ENCODE measurements around the gene DIS3L2.
"Not testable (repeated sequence)": the region's sequence is repeated elsewhere in the genome, so short reads cannot be mapped to it uniquely, and the experiment has no call there.

Gene DIS3L2

DNA sequence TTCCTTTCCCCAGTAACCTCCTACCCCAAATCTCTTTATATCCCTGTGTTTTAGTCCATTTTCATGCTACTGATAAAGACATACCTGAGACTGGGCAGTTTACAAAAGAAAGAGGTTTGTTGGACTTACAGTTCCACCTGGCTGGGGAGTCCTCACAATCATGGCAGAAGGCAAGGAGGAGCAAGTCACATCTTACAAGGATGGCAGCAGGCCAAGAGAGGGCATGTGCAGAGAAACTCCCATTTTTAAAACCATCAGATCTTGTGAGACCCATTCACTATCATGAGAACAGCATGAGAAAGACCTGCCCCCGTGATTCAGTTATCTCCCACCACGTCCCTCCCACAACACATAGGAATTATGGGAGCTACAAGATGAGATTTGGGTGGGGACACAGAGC lies 352.1 kb downstream of the DIS3L2 start:
- not testable (repeated sequence) for DNase-seq

DNA sequence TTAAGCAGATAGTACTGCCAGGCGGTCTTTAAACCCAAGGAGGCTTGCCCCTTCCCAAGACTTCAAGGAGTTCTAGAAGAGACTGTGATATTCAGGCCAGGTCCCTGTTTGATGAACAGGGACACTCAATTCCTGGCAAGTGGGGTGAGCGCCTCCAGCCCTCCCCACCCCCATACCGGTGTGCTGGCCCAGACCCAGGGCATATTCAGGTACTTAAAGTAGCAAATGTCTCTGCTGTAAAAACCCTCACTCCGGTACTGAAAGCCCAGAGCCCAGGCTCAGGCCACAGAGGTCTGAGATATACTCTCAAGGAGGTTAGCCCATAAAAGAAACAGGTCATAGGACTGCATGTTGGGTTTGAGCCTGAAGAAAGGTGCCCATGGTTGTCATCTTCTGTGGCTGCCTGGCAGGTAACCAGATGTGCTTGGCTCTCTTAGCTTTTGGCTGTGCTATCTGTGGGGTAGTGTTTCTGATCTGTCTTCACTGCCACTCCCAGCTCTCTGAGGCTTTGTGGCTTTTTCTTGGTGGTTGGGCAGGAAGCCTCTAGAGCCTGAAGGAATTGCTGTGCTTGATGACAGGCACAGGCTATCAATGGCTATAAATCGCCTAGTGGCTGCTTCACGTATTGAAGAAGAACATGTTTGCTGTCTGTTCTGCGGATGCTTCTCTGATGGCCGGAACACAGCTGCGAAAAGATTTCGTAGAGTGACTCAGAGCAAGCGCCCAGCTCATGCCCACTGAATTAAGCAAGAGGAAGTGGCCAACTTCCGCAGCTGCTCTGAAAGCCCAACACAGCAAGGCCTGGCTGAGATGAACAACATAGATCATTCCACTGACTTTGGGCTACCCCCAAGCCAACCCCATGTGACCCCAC lies 353.8 kb downstream of the DIS3L2 start:
- no peak for DNase-seq

DNA sequence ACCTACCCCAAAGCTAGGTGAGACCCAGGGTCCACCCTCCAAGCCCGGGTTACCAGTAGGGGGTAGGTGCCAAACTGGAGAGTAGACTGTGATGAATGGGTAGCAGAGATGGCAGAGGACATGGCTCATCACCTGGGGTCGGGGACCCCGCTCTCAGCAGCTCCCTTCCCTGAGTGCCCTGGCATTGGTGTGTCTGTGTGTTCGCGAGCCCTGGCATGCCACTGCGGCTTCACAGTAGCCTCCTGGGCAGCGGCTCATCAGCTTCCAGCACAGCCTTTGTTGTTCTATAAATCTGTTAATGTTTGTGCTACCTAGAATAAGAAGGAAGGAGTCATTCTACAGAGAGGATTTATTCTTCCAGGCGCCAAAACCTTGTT lies 354.4 kb downstream of the DIS3L2 start:
- no peak for DNase-seq

DNA sequence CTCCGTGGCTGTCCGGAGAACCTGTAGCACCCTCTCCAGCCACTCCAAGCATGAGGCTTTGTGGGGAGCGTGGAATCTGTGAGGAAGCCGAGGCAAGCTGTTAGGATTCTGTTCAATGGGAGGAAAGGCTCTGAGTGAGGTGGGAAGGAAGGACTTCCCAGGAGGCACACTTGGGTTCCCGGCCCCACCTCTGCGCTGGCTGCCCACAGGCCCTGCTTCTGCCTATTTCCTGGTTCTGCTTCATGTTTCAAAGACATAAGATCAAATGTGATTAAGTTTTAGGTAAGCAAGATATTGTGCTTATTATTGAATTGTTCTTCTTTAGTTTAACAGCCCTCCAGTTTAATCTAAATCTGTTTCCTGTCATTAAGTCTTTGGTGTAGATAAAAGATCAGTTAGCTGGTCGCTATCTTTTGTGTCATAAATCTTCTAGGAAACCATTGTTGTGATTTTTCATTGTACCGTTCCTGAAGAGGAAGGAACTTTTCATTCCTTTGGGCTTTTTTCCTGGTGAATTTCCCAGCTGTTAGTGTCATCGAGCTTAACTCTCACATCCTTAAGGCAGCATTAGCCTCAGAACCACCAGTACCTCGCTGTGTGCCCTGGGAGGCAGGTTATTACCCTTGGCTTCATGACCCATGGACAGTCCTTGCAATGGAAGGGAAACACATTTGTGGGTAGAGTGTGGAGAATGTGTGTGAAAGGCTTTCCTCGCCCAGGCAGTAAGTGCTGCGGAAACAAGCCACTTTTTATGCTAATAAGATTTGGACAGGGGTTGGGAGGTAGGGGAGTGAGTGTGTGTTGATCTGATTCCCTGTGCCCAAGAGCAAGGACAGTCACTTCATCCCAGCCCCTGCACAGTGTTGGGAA lies 355.2 kb downstream of the DIS3L2 start:
- no peak for DNase-seq

DNA sequence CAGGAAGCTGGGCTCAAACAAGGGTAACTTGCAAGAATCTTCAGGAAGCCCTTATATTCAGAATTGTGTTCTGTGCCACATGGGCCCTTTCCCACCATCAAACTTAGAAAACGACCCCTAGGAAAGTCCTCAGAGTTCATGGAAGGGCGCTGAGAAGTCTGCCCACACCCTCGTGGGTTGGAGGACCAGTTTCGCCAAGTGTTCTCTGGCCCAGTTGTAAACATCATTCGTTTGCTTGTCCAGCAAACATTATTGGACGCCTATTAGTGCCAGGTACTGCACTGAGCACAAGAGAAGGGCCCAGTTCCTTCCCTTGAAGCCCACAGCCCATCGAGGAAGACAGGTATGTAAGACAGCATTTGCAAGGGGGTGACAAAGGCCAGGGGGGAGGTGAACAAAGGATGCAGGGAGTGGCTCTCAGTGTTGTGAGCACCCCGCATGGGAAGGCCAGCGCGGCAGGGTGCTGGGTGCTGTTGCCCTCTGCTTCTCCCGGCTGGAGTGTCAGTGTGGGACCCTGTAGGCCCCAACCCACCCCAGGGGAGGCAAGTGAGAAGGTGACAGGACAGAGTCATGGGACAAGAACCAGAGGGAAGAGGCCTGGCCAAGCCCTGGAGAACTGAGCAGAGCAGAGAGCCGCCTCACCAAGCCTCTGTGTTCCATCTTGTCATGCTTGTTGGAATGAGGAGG lies 356.8 kb downstream of the DIS3L2 start:
- no peak for DNase-seq

DNA sequence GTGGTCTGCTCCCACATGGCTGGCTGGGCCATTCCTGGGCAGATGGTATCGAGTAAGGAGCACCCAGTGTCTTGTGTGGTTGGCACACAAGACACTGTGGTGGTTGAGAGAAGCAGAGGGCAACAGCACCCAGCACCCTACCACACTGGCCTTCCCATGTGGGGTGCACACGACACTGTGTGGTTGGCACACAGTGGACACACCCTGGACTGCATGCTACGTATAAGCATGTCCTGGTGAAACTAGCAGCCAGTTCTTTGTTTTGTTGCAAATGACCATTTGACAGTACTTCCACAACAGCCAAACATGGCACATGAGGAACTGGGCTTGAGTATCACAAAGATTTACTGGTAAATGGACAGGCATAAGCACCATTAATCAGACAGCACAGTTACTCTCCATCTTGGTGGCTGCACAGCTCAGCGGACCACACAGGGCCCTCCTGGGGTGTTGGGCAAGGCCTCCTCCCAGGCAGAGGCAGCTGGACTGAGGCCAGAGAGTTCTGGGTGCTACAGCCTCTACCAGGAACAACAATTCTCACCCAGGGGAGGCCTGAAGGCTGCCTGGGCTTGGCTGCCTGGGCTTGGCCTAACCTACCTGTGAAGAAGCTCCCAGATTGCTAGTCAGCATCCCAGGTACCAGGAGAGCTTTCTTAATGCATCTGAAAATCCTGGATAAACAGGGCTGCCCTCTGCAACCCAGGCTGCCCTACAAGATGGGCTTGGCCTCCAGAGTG lies 357.7 kb downstream of the DIS3L2 start:
- no peak for DNase-seq

DNA sequence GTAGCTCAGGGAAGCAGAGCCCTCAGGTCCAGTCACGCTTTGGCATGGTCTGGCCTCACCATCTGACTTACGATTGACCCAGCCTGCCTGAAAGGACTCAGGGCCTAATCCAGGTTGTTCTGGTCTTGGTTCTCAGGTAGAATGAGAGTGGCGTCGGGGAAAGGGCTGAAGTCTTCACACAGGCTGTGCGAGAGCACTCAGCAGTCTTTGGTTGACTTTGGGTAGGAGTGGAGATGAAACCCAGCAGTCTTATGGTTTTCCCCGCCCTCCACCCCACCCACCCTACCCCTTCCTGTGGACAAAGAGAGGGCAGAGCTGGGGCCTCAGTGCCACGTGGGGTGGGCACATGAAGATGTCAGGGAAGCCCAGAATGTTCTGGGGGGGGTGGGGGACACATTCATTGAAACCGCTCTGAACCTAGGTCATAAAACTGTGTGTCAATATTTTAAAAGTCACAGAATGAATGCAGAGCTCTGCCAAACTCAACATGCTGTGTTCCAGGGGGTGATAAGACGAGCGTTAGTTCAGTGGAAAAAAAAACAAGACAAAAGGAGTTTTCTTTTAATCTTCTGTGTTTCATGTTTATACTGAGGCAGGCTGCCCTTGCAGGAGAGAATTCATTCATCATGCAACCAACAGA lies 358.4 kb downstream of the DIS3L2 start:
- DNase-seq: no peak

DNA sequence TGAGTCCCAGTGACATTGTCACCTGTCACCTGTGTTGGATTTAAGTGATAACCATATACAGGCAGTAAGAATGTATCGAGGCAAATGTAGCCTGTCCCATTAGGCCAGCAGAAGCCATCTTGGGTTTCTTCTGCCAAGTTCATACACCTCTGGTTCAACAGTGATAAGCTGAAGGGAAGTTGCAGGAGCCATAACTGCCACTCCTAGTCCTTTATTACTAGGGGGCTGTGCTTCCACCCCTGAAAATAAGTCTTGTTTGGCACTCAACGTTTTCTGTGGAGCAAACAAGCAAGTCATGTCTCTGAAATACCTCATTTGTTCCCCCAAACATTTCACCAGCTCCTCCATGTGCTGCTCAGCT lies 358.9 kb downstream of the DIS3L2 start:
- no peak for DNase-seq

DNA sequence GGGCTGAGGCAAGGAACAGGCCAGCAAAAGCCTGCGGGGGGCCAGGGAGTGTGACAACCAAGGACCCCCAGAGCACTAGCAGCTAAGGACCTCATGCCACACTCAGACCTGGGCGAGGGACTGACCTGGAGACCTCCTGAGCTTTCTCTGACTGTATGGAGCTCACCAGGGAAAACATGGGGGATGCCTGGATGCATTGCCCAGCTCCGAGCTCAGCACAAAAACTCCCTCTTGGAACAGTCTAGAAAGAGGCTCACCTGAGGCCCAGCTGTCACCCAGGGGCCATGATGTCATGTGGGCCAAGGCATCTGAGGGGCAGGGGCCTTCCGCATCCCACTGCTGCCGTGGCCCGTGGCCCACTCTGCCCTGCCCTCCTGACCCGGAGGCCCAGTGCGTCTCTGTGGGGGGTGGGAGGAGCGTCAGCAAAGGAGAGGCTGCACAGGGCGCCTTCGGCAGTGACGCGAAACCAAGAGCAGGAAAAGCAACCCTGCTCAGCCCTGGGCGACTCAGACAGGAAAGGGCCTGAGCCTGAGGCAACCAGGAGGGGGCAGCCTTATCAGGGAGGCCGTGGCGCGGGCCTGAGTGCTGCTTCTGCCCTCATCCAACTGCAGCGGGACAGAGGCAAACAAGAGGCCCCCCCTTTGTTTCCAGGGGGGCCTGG lies 359.8 kb downstream of the DIS3L2 start:
- DNase-seq: no peak

DNA sequence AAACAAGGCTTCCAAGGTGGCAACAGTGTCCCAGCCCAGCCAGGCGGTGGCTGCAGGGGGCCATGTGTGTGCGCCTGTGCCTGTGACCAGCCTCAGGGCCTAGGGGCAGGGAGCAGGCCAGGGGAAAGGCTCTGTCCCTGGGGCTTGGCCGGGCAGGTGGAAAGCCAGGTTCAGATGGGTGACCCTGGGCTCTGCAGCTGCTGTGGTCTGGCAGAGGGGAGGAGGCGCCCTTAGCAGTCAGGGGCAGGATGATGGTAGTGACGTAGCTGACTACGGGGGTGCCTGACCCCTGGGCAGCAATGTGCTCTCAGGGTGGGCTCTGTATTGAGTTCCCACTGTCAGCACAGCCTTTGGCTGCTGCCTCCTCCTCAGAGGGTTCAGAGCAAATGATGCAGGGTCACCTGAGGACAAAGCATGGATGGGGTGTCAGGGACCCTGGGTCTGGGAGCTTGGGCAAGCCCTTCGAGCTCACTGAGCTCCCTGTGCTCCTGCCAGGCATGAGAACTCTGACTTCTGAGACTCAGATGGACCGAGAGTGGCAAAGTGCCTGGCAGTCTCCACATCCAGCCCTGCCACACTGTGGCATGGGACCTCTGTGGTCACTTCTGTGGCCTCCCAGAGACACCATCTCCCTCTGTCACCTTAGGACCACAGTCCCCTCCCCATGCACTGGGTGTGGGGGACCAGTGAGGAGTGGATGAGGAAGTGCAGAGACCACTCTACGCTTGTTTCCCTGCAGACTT lies 360.5 kb downstream of the DIS3L2 start:
- DNase-seq: no peak

DNA sequence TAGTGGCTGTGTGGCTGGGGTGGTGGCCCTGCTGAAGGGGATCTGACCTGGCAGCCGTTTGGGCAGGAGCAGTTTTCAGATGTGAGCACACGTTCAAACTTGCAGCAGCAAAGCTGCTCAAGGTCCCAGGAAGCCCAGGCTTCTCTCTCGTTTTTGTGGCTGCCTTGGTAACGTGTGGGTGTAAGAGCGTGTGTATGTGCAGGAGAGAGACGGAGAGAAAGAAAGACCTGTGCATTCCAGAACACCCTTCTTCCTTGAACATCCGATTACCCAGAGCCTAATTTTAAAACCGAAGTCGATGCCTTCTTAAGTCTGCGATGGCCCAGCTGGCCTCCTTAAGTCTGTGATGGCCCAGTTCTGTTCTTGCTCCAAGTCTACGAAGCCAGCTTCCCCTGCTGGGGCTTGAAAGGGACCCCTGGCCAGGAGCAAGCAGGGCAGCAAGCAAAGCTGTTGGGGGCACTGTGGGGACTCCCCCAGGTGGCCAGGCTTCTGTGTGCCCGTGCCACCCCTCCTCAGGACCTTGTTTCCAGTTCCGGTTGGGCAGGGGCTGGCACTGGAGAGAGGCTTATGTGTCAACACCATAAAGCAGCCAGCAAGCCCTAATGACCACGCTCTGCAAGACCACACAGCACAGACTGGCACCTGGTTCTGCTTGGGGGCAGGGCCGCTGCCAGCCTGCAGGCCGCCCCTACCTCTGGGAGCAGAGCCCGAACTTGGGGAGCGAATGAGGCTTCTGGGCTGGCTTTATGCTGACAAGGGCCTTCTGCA lies 361.2 kb downstream of the DIS3L2 start:
- DNase-seq: no peak

DNA sequence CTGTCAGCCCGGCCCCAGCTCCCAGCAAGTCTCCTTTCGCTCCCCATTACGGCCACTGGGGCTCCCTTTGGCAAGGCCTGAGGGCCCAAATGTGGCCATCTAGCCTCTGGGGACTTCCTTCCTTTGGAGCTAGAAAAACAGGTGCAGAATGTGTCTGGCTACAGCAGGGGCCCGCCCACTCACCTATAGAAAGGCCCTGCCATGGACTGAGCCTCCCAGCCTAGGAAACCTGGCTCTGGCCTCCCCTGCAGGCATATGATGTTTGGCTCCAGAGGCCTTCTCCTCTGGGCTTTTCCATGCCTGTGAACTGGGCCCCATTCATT lies 361.8 kb downstream of the DIS3L2 start:
- DNase-seq: no peak

DNA sequence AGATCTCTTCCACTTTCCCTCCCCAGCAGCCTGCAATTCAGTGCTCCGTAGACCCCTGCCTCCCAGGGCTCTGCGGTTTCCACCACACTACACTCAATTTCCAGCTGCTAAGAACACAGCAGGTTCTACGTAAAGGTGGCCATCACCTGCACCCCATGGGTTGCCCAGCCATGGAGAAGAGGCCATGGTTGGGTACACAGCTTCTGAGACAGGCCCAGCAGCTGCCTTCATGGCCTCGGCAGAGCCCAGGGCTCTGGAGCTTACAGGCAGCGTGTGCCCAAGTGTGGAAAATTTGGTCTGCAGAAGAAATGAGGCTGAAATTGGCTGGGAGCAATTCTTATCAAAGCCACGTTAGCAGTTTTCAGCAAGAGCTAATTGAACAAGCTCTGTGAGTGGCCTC lies 362.5 kb downstream of the DIS3L2 start:
- not testable (repeated sequence) for DNase-seq

DNA sequence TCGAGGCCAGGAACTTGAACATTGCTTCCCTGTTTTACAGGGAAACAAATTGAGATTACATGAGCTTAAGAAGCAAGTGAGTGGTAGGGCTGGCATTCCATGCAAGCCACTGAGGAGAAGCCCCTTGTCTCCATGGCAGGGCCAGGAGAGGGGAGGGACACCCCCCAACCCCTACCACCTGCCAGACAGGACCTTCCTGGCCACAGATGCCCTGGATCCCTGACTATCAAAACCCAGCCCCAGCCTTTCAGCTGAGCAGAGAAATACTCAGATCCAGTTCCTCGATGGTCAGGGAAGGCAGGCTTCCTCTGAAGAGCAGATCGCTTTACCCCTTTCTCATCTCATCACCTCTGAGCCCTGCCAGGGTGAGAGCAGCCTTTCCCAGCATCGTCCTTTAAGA lies 363.3 kb downstream of the DIS3L2 start:
- DNase-seq: no peak

DNA sequence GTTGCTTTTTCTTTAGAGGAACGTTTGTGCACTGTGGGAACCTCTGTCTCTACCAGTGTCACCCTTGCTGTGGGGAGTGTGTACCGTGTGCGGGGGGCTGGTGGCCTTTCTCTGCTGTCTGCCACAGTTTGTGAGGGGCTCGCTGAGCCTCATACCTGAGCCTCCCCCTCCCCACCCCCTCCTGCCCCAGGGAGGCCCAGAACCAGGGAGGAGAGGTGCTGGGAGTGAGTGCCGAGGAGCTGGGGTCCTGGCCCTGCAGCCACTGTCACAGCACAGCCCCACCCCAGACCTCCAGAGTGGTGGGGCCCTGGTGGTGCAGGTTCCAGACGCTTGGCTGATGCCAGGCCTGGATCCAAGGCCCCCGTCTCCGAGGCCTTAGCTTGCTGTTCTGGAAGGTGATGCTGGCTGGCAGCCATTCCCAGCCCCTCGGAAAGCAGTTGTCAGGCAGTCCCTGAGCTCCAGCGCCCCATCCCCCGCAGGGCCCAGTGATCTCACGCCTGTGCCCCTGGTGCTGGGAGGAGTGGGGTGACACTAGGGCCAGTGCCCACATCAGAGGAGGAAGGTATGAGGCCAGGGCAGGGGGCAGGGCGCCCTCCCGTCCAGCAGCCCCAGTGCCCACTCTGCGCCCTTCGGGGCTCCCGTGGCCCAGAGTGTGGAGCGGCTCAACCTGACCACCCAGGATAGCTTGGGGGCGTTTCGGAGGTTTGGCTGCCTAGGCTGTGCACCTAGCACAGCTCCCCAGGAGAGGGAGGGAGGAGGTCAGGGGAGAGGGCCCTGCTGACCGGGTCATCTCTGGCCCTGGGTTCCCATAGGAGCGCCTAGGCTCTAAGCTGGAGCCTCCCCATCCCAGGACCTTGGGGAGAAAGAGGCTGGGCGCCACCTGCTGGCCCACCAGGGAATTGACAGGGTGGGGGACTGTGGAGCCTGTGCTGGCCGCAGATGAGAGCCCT lies 364.1 kb downstream of the DIS3L2 start:
- DNase-seq: no peak

DNA sequence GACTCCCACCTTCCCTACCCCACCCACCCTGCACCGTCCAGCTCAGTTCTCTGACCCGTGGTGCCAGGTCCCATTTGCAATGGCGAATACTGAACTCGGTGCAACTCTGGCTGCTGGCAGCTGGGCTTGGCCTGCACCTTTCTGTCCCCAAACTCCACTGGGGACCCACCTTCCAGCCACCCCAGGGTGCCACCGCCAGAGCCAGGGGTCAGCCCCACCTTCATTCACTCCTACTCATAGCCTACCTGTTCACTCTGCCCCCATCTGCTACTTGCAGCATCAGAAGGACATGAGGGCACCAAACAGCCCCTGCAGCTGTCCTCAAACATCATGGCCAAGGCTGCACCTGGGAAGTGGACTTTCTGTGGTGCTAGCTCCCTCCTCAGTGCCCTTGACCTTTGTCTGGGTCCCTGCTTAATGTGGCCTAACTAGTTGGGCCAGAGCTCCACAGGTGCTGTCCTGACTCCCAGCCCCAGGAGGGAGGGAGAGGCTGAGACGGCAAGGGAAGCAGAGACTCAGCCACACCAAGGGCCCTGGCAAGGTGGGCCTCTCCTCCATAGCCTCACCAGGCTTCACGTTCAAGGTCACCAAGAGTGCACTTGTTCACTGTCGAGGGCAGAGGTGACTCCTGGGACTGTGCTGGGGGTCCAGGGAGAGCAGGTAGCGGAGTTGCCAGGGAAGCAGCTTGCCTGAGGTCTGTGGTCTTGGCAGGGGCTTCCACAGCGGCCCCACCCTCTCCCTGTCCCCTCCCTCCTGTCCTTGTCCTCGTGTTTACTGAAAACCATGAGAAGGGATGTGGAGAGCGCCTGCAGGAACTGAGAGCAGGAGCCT lies 365.0 kb downstream of the DIS3L2 start:
- not testable (repeated sequence) for DNase-seq

DNA sequence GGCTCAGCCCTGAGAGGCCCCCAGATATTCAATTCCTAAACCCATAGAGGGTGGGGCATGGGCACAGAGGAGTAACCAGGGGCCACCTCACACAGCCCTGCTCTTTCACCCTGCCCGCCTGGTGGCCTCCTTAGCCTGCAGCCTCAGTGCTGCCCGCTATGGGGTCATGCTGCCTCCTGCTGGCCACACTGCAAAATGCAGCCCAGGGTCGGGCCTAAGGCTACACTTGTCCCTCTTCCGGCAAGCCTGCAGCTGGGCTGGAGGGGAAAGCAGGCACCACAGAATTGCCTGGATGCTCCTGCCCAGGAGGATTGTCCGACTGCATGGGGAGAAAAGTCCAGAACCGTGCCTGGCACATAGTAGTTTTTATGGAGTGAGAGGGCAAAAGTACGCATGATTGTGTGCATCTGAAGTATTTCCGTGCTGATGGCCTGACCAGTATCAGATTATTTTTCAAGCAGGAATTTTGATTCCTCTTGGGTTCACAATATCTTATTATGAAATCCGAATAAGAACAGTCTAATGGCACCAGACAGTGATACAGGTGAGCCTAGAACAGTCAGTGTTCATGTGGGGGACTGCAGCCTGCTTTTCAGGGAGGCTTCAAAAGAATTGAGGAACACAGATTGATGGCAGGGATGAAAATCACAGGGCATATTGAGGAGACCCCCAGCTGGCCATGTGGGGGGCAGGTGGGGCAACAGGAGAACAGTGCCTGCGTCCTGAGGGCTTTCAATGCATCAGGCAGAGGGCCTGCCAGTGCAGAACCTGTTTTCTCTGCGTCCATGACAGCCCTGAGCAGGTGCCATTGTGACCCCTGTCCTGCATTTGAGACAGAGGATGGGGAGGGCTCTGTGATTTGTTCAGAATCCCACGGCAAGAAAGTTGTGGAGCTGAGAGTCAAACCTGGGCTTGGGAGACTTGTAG lies 365.9 kb downstream of the DIS3L2 start:
- no peak for DNase-seq
